Loucy (cell line): ENCODE measurements around the gene MATCAP1.
A peak's percentile ranks its signal among the peaks of the same experiment; 100 is the strongest.

Experiments used
- H2AFZ ChIP-seq: fragments of 200-600 bp; sonication (generic); 2 replicates; pipeline ENCODE4 v1.6.0; 2016; ENCODE audit warnings: antibody characterized with exemption, mild to moderate bottlenecking, low read length, moderate library complexity
- H3F3A ChIP-seq: fragments of 200-600 bp; 2 replicates; pipeline ENCODE4 v1.6.0; 2016; ENCODE audit warnings: antibody characterized with exemption, low read depth, mild to moderate bottlenecking
- H3K27me3 ChIP-seq: fragments of 200-600 bp; sonication (generic); 2 replicates; pipeline ENCODE4 v1.6.1; 2014; ENCODE audit warnings: low read length, mild to moderate bottlenecking; ENCODE audit not compliant: insufficient read depth, poor library complexity, severe bottlenecking
- H3K36me3 ChIP-seq: fragments of 200-600 bp; sonication (generic); 2 replicates; pipeline ENCODE4 v1.6.1; 2016; ENCODE audit warnings: low read length; ENCODE audit not compliant: insufficient read depth
- H3K4me1 ChIP-seq: fragments of 200-600 bp; sonication (generic); 2 replicates; pipeline ENCODE4 v1.5.1; 2014; ENCODE audit warnings: low read length, mild to moderate bottlenecking; ENCODE audit not compliant: insufficient read depth, poor library complexity, severe bottlenecking
- H3K4me2 ChIP-seq: fragments of 200-600 bp; sonication (generic); 2 replicates; pipeline ENCODE4 v1.6.0; 2014; ENCODE audit warnings: antibody characterized with exemption, low read length, low read depth, mild to moderate bottlenecking; ENCODE audit not compliant: poor library complexity, severe bottlenecking
- H3K4me3 ChIP-seq: fragments of 200-600 bp; sonication (generic); 2 replicates; pipeline ENCODE4 v1.5.1; 2014; ENCODE audit warnings: low read length, mild to moderate bottlenecking, mixed read lengths; ENCODE audit not compliant: poor library complexity, severe bottlenecking
- H3K79me2 ChIP-seq: fragments of 200-600 bp; sonication (generic); 2 replicates; pipeline ENCODE4 v1.6.1; 2014; ENCODE audit warnings: low read length; ENCODE audit not compliant: insufficient read depth
- H3K9ac ChIP-seq: fragments of 200-600 bp; sonication (generic); 2 replicates; pipeline ENCODE4 v1.6.0; 2014; ENCODE audit warnings: mild to moderate bottlenecking, low read depth, low read length, moderate library complexity; ENCODE audit not compliant: poor library complexity, severe bottlenecking
- H3K9me2 ChIP-seq: fragments of 200-600 bp; sonication (generic); replicated peaks from 2 replicates; pipeline ENCODE4 v1.6.1; 2016; ENCODE audit warnings: low read depth, low read length, mixed read lengths
- H3K9me3 ChIP-seq: fragments of 200-600 bp; sonication (generic); 2 replicates; pipeline ENCODE4 v1.6.1; 2014; ENCODE audit warnings: mild to moderate bottlenecking, antibody characterized with exemption, low read length, low read depth; ENCODE audit not compliant: insufficient read depth
- H4K20me1 ChIP-seq: fragments of 200-600 bp; sonication (generic); 2 replicates; pipeline ENCODE4 v1.6.0; 2014; ENCODE audit warnings: antibody characterized with exemption, low read length, mild to moderate bottlenecking; ENCODE audit not compliant: insufficient read depth, poor library complexity, severe bottlenecking
- CTCF ChIP-seq: fragments of 200-600 bp; sonication (generic); conservative IDR thresholded peaks from 2 replicates; pipeline ENCODE4 v1.5.1; 2014; ENCODE audit warnings: mild to moderate bottlenecking, antibody characterized with exemption, low read length
- EZH2phosphoT487 ChIP-seq: fragments of 200-600 bp; IDR thresholded peaks from 2 replicates; pipeline ENCODE4 v1.6.1; 2018; ENCODE audit warnings: antibody characterized with exemption, mild to moderate bottlenecking, moderate library complexity, borderline replicate concordance

The MATCAP1 gene

GRCh38 chr16:67226804-67227566, 43.2 kb upstream of the MATCAP1 start, which contains the start of gene TMEM208:
Gene TMEM208, plus strand, starts transcription at chr16:67227130. Its CDS starts 89 bp downstream, at chr16:67227219.
- H2AFZ ChIP-seq = peak within 1 kb of the TSS; percentile 89
- peaks cover 42% of the 10 kb centered on the region for H3K4me1 ChIP-seq
- H3K9ac ChIP-seq = peak within 1 kb of the TSS; percentile 86

GRCh38 chr16:67226295-67226803, 42.6 kb upstream of the MATCAP1 start:
- H3K9ac ChIP-seq = peak overlapping the region; percentile 86
- peak overlapping the region; percentile 82 for H2AFZ ChIP-seq

More at GRCh38 chr16:67226804-67227566, 43.2 kb upstream of the MATCAP1 start, which contains the start of gene TMEM208:
- no peaks in the 10 kb centered on the region for H3K27me3 ChIP-seq
- no peaks in the 10 kb centered on the region for H3K9me3 ChIP-seq
- H3F3A ChIP-seq = peaks cover 8% of the 10 kb centered on the region
- H3K4me3 ChIP-seq = peak within 1 kb of the TSS; percentile 96
- peaks cover 34% of the 10 kb centered on the region; the same call in 1 of the 2 replicates for H3K36me3 ChIP-seq
- peak; percentile 60 for TF ChIP-seq CTCF
- no peak for TF ChIP-seq EZH2phosphoT487
- peak within 1 kb of the TSS; percentile 95 for H3K4me2 ChIP-seq
- H4K20me1 ChIP-seq = peaks cover 8% of the 10 kb centered on the region
- peaks cover 21% of the 10 kb centered on the region for H3K79me2 ChIP-seq
- H3K9me2 ChIP-seq = no peaks in the 10 kb centered on the region

GRCh38 chr16:67223992-67224391, 40.2 kb upstream of the MATCAP1 start:
- peaks cover 8% of the 10 kb centered on the region for H3F3A ChIP-seq
- no peaks in the 10 kb centered on the region for H3K9me2 ChIP-seq
- no peak overlapping the region for H2AFZ ChIP-seq
- peak overlapping the region; percentile 91 for H3K4me2 ChIP-seq
- peaks cover 21% of the 10 kb centered on the region for H3K79me2 ChIP-seq
- peaks cover 5% of the 10 kb centered on the region; the same call in 1 of the 2 replicates for H3K36me3 ChIP-seq
- peak overlapping the region; percentile 6 for H3K4me3 ChIP-seq
- no peaks in the 10 kb centered on the region for H3K9me3 ChIP-seq
- peaks cover 42% of the 10 kb centered on the region for H3K4me1 ChIP-seq
- TF ChIP-seq CTCF (no peak), EZH2phosphoT487 (no peak)
- H3K9ac ChIP-seq = peak overlapping the region; percentile 36
- H3K27me3 ChIP-seq = no peaks in the 10 kb centered on the region
- peaks cover 8% of the 10 kb centered on the region for H4K20me1 ChIP-seq

More at GRCh38 chr16:67226295-67226803, 42.6 kb upstream of the MATCAP1 start:
- TF ChIP-seq CTCF = no peak
- TF ChIP-seq EZH2phosphoT487 = no peak
- Histone ChIP-seq H3K27me3 (no peaks in the 10 kb centered on the region), H3K4me3 (peak overlapping the region; percentile 96), H3K4me1 (peaks cover 42% of the 10 kb centered on the region), H4K20me1 (peaks cover 8% of the 10 kb centered on the region), H3F3A (peaks cover 8% of the 10 kb centered on the region), H3K79me2 (peaks cover 21% of the 10 kb centered on the region), H3K9me2 (no peaks in the 10 kb centered on the region), H3K4me2 (peak overlapping the region; percentile 91), H3K36me3 (peaks cover 28% of the 10 kb centered on the region; the same call in 1 of the 2 replicates), H3K9me3 (no peaks in the 10 kb centered on the region)
